Activated CD4-positive, alpha-beta memory T cell treated with anti-CD3 and anti-CD28 coated beads for 36 hours (primary cell): ENCODE results near the gene CHRD. TPM values are rescaled to one million over a fixed set of nuclear protein-coding genes. Genes with fewer than 3 reads are reported as not detected.

Source experiments
- CTCF ChIA-PET: fragments of 350-600 bp; sonication (Branson Sonifier 250); formaldehyde crosslinking; loops from one replicate; lab custom pipeline; 2021; ENCODE audit warnings: antibody characterized with exemption, inconsistent platforms; lab: Charles Lee
- POLR2A ChIA-PET: fragments of 350-600 bp; sonication (Branson Sonifier 250); formaldehyde crosslinking; loops from one replicate; lab custom pipeline; 2021; ENCODE audit warnings: antibody characterized with exemption; lab: Charles Lee
- DNase-seq: peaks from one replicate; pipeline ENCODE4 v3.0.0-alpha.2; 2020
- H3K27ac Mint-ChIP-seq: one replicate; pipeline ENCODE4 v1.8.0; 2021; ENCODE audit warnings: mixed read lengths
- H3K27me3 Mint-ChIP-seq: one replicate; pipeline ENCODE4 v1.8.0; 2021; ENCODE audit warnings: mixed read lengths
- H3K36me3 Mint-ChIP-seq: one replicate; pipeline ENCODE4 v1.8.0; 2021; ENCODE audit warnings: mixed read lengths
- H3K4me1 Mint-ChIP-seq: one replicate; pipeline ENCODE4 v1.8.0; 2021; ENCODE audit warnings: low read depth, mixed read lengths
- H3K4me3 Mint-ChIP-seq: one replicate; pipeline ENCODE4 v1.8.0; 2021; ENCODE audit warnings: mild to moderate bottlenecking, mixed read lengths
- H3K9me3 Mint-ChIP-seq: one replicate; pipeline ENCODE4 v1.8.0; 2021; ENCODE audit warnings: mixed read lengths
- intact Hi-C: fragments of 100-400 bp; cut with micrococcal nuclease; formaldehyde crosslinking; loops from one replicate; pipeline ENCODE4 v1.15.1; 2023
- total RNA-seq, 2 experiments: library from RNA; stranded (reverse); gene quantifications; one replicate each; pipeline ENCODE4 v1.2.3, GENCODE V29; 2021

CHRD gene
- under 1 TPM in 1 of 2 experiments, not detected in 1; 0.21 TPM for total RNA-seq

DNA sequence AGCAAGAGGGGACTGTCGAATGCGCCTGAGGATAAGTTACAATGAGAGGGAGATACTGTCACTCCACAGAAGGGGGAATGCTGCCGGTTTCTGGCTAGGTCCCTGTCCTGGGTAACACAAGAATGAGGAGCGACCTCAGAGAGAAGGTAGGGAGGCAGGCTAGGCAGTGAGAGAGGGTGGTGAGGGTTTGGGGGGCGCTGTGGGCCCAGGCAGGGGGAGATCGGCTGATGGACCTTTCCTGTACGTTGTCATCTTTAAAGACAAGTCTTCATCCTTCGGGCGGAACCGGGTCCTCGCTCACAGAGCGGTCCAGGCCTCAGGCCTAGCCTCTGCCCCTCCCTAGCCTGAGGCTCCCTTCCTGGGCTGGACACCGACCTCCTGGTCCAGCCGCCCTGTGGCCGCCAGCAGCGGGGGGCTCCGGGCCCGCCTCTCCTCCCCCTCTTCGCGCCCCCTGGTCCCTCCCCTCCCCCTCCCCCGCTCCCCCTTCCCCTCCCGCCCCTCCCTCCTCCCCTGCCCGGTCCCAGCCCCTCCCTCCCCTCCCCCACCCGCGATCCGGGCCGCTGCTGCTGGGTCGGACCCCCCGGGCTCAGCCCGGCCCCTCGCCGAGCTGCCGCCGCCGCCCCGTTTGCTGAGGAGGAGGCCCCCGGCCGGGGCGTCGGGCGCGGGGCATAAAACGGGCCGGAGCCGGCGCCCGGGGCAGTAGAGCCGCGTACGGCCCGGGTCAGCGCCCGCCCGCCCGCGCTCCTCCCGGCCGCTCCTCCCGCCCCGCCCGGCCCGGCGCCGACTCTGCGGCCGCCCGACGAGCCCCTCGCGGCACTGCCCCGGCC lies at the start of gene CHRD:
CHRD (plus strand) TSS at position 697 of the 827 bp plus-strand sequence. CDS start 265 bp downstream, outside the sequence.
- H3K36me3 Mint-ChIP-seq, result no peaks in the 10 kb centered on the region
- DNase-seq, result no peak
- H3K4me1 Mint-ChIP-seq, result peaks cover 9% of the 10 kb centered on the region
- H3K4me3 Mint-ChIP-seq, result peak within 1 kb of the TSS; percentile 59
- ChIA-PET CTCF (interaction anchor here (0.7 kb wide), 1 partner anchor 8 kb away, joined by 4 read pairs; no protein-coding TSS in a partner anchor), POLR2A (interaction anchor here (0.7 kb wide), 1 partner anchor 10 kb away, joined by 3 read pairs; no protein-coding TSS in a partner anchor)
- H3K27me3 Mint-ChIP-seq, result peaks cover 55% of the 10 kb centered on the region
- intact Hi-C loops, result no loop called here
- H3K9me3 Mint-ChIP-seq, result no peaks in the 10 kb centered on the region
- no peak within 1 kb of the TSS for H3K27ac Mint-ChIP-seq

DNA sequence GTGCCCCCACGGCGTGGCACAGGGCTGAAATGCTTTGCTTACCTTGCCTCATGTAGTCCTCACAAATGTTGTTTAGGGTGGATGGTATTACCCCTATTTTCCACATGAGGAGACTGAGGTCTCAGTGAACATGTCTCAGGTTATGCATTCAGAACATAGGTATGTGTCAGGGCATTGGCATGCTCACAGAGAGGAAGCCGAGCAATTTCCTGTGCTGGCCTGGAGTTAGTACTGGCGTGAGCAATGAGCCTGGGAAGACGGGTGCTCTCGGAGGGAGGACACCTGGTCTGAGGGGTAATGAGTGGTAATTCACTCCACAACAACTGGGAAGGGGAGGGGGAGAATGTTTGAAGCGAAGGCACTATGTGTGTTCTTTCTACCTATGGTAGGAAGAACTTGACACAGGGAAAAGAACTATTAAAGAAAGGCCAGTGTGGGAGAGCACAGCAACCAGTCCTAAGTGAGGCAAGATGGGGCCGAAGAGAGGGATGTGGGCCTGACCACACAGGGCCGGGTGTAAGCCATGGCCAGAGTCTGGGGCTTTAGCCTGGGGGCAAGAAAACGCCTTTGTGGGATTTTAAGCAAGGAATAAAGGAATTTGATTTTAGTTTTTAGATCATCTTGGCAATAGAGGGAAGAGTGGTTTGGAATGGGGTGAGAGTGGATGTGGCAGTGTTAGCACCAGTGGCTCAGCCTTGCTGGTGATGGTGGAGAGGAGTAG lies 47.3 kb upstream of the CHRD start:
- Mint-ChIP-seq H3K27me3 (no peaks in the 10 kb centered on the region), H3K27ac (peak overlapping the region; percentile 76), H3K9me3 (no peaks in the 10 kb centered on the region), H3K36me3 (peaks cover 55% of the 10 kb centered on the region), H3K4me1 (peaks cover 49% of the 10 kb centered on the region), H3K4me3 (no peak overlapping the region)
- DNase-seq, result no peak
- ChIA-PET POLR2A (no interaction called here), CTCF (no interaction called here)
- intact Hi-C loops, result no loop called here

DNA sequence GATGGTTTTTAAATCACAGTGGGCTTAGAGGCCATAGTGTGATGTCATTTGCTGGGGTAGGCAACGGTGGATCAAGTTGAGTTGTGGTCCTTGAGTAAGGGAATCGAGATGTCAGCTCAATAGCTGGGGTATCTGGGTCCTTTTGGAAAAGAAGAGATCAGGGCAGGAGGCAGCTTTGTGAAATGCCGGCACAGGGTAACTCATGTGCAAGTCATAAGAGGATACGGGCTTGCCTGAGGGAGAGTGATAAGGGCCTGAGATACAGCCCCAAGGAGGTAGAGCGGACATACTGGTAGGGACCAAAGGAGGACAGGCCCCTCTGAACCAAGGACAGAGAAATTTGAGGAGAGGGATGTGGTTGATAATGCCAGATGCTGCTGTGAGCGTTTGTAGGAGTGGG lies 46.7 kb upstream of the CHRD start:
- Mint-ChIP-seq H3K27ac (peak overlapping the region; percentile 76), H3K36me3 (peaks cover 49% of the 10 kb centered on the region), H3K4me3 (no peak overlapping the region), H3K9me3 (no peaks in the 10 kb centered on the region), H3K27me3 (no peaks in the 10 kb centered on the region), H3K4me1 (peaks cover 54% of the 10 kb centered on the region)
- DNase-seq, result no peak
- POLR2A ChIA-PET, result no interaction called here
- CTCF ChIA-PET, result interaction anchor here (0.6 kb wide), 1 partner anchor 46 kb away, joined by 4 read pairs; no protein-coding TSS in a partner anchor
- intact Hi-C loops, result no loop called here

GRCh38 chr3:184333700-184334099 lies 46.2 kb upstream of the CHRD start:
- H3K27me3 Mint-ChIP-seq, result no peaks in the 10 kb centered on the region
- H3K27ac Mint-ChIP-seq, result peak overlapping the region; percentile 76
- H3K4me1 Mint-ChIP-seq, result peaks cover 54% of the 10 kb centered on the region
- no peaks in the 10 kb centered on the region for H3K9me3 Mint-ChIP-seq
- ChIA-PET POLR2A (no interaction called here), CTCF (interaction anchor here (0.6 kb wide), 1 partner anchor 47 kb away, joined by 4 read pairs; no protein-coding TSS in a partner anchor)
- no peak overlapping the region for H3K4me3 Mint-ChIP-seq
- no peak for DNase-seq
- intact Hi-C loops, result no loop called here
- H3K36me3 Mint-ChIP-seq, result peaks cover 44% of the 10 kb centered on the region

- Mint-ChIP-seq H3K9me3 (no peaks in the 10 kb centered on the region), H3K27ac (peak overlapping the region; percentile 76), H3K36me3 (peaks cover 36% of the 10 kb centered on the region), H3K4me1 (peaks cover 54% of the 10 kb centered on the region), H3K27me3 (no peaks in the 10 kb centered on the region), H3K4me3 (no peak overlapping the region)
- ChIA-PET CTCF (no interaction called here), POLR2A (interaction anchor here (1.3 kb wide), 1 partner anchor 9 kb away, joined by 5 read pairs; no protein-coding TSS in a partner anchor)
- intact Hi-C loops, result loop anchor here (1.0 kb wide), 3 partner anchors 9 to 29 kb away; no protein-coding TSS in a partner anchor
- peak; percentile 68 for DNase-seq
Measured at GRCh38 chr3:184334470-184335158, 45.2 kb upstream of the CHRD start.

- Mint-ChIP-seq H3K9me3 (no peaks in the 10 kb centered on the region), H3K36me3 (peaks cover 32% of the 10 kb centered on the region), H3K4me3 (peak overlapping the region; percentile 81), H3K27ac (peak overlapping the region; percentile 88), H3K4me1 (peaks cover 54% of the 10 kb centered on the region), H3K27me3 (no peaks in the 10 kb centered on the region)
- POLR2A ChIA-PET, result interaction anchor here (0.7 to 1.3 kb wide), 4 partner anchors 8 to 149 kb away, joined by 3 to 5 read pairs (median 3); partner anchors contain the start of gene ABCF3
- intact Hi-C loops, result loop anchor here (1.0 kb wide), 3 partner anchors 10 to 28 kb away; no protein-coding TSS in a partner anchor
- CTCF ChIA-PET, result interaction anchor here (0.6 kb wide), 1 partner anchor 19 kb away, joined by 3 read pairs; no protein-coding TSS in a partner anchor
- no peak for DNase-seq
Measured at GRCh38 chr3:184335291-184335660, 44.6 kb upstream of the CHRD start.

DNA sequence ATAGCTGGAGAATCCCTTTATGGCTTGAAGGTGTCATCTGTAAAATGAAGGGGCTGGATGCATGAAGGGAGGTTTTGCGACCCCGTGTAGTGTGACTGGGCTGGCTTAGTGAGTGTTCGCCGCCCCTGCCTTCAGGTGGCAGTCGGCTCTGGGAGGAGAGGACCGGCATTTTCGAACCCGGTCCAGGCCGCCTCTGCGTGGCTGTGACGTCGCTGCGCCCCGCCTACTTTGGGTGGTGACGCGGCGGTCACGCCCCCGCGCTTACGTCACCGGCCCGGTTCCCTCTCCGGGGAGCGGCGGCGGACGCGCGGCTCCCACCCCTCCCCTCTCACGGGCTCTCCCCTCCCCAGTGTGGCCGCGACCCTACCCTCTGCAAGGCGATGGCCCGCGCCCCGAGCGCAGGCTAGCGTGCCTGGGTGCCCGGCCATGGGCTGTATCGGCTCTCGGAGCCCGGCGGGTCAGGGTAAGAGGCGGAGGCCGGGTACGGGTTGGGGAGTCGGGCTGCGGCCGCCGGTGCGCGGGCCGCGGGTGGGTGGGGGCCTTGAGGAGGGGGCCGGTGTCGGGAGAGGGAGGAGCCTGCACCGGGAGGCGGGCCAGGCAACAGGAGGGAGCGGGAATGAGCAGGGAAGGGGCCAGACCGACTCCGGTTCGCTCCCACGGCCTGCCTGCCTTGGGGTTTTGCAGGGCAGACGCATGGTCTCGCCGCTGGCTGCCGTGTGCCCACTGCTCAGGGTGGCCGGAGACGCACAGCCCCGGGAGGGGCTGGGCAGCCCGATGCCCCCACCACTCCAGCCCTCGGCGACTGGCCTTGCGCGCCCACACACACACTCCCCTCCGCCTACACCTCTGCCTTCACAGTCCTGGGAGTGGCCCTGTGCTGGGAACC lies 44.0 kb upstream of the CHRD start:
- intact Hi-C loops, result loop anchor here (1.0 kb wide), 3 partner anchors 11 to 27 kb away; no protein-coding TSS in a partner anchor
- CTCF ChIA-PET, result interaction anchor here (0.6 to 3.3 kb wide), 2 partner anchors 18 kb away, joined by 3 to 23 read pairs; no protein-coding TSS in a partner anchor
- H3K4me1 Mint-ChIP-seq, result peaks cover 54% of the 10 kb centered on the region
- peaks cover 28% of the 10 kb centered on the region for H3K36me3 Mint-ChIP-seq
- H3K27ac Mint-ChIP-seq, result peak overlapping the region; percentile 88
- no peaks in the 10 kb centered on the region for H3K27me3 Mint-ChIP-seq
- H3K4me3 Mint-ChIP-seq, result peak overlapping the region; percentile 81
- POLR2A ChIA-PET, result interaction anchor here (0.7 to 1.4 kb wide), 5 partner anchors 9 to 150 kb away, joined by 3 to 10 read pairs (median 3); partner anchors contain the start of gene ABCF3
- peak; percentile 89 for DNase-seq
- no peaks in the 10 kb centered on the region for H3K9me3 Mint-ChIP-seq

DNA sequence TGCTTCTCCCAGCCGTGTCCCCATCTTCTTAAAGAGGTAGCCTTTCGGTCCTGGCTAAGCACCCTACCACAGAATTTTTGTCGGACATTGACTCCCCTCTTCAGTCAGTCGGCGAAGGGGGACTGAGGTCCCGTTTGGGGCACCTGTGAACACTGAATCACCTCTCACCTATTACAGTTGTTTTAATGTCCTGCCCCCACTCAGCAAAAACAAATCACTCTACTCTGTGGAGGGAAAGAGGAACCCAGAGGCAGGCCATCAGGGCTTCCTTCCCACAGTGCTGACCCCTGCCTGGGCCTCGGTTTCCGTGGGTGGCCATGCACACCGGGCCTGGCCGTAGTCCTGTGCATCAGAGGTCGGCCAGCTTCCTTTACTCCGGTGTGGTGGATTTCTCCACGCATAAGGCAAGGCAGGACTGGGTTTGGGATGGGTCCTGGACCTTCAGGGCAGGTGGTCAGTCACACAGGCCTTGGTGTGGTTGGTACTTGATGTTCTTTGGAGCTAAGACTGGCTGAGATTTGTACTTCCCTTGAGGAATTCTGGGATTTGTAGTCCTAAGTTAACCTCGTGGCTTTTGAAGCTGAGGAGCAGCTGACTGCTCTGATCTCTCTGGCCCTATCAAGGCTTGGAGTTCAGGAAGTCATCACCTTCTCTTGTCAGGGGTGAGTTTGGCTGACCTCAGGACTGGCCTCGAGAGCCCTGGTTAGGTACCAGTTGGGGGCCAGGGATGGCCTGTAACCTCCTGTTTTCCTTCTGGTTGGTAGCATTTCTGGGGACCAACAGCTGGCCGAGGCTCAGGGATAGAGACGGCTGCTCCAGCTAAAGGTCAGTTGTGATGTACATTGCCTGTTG lies 43.1 kb upstream of the CHRD start:
- DNase-seq, result no peak
- H3K4me1 Mint-ChIP-seq, result peaks cover 54% of the 10 kb centered on the region
- intact Hi-C loops, result no loop called here
- H3K27ac Mint-ChIP-seq, result peak overlapping the region; percentile 77
- H3K27me3 Mint-ChIP-seq, result no peaks in the 10 kb centered on the region
- ChIA-PET CTCF (interaction anchor here (1.2 to 3.3 kb wide), 2 partner anchors 18 to 35 kb away, joined by 3 to 23 read pairs; no protein-coding TSS in a partner anchor), POLR2A (interaction anchor here (1.4 kb wide), 1 partner anchor 10 kb away, joined by 10 read pairs; no protein-coding TSS in a partner anchor)
- H3K9me3 Mint-ChIP-seq, result no peaks in the 10 kb centered on the region
- H3K4me3 Mint-ChIP-seq, result peak overlapping the region; percentile 81
- peaks cover 19% of the 10 kb centered on the region for H3K36me3 Mint-ChIP-seq

DNA sequence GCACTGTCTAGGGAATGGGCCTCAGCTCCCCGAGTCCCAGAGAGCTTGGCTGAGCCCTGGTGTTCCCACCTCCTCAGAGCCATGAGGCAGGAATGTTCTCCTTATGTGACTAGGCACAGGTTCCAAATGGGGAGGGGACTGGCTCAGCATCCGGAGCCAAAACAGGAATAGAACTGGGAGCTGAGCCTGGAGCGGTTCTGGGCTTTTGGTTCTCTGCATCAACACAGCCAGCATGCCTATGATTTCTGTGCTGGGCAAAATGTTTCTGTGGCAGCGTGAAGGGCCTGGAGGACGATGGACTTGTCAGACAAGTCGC lies 42.5 kb upstream of the CHRD start, which contains the start of gene FAM131A:
FAM131A (plus strand) TSS at position 202 of the 316 bp plus-strand sequence; CDS start at position 233, 31 bp downstream.
- intact Hi-C loops, result no loop called here
- POLR2A ChIA-PET, result interaction anchor here (1.4 kb wide), 1 partner anchor 11 kb away, joined by 10 read pairs; no protein-coding TSS in a partner anchor
- H3K27ac Mint-ChIP-seq, result peak within 1 kb of the TSS; percentile 77
- CTCF ChIA-PET, result interaction anchor here (1.2 to 3.3 kb wide), 2 partner anchors 17 to 34 kb away, joined by 3 to 23 read pairs; no protein-coding TSS in a partner anchor
- DNase-seq, result no peak
- H3K4me1 Mint-ChIP-seq, result peaks cover 51% of the 10 kb centered on the region
- peak within 1 kb of the TSS; percentile 81 for H3K4me3 Mint-ChIP-seq
- no peaks in the 10 kb centered on the region for H3K9me3 Mint-ChIP-seq
- H3K27me3 Mint-ChIP-seq, result no peaks in the 10 kb centered on the region
- H3K36me3 Mint-ChIP-seq, result peaks cover 14% of the 10 kb centered on the region

DNA sequence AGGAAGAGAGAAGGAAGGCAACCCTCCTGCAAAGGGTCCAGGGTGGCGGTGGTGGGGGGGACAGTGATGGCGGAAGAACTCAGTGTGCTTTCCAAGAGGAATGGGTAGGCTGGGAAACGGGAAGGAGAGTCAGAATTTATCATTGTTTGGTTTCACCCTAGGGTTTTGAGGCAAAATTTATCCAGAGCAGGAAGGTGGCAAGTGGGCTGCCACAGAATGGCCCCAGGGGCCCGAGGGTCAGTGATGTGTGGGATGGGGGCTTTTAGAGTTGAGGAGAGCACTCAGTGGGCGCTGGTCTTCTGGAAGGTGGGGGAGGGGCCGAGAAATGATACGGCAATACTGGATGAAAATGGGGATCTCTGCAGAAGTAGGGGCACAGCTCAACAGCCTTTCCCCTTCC lies 41.9 kb upstream of the CHRD start:
- no peak for DNase-seq
- peaks cover 8% of the 10 kb centered on the region for H3K36me3 Mint-ChIP-seq
- CTCF ChIA-PET, result interaction anchor here (0.6 to 3.3 kb wide), 3 partner anchors 16 to 71 kb away, joined by 3 to 23 read pairs (median 4); no protein-coding TSS in a partner anchor
- H3K4me1 Mint-ChIP-seq, result peaks cover 44% of the 10 kb centered on the region
- no peak overlapping the region for H3K27ac Mint-ChIP-seq
- no peaks in the 10 kb centered on the region for H3K27me3 Mint-ChIP-seq
- H3K9me3 Mint-ChIP-seq, result no peaks in the 10 kb centered on the region
- POLR2A ChIA-PET, result interaction anchor here (1.1 kb wide), 1 partner anchor 24 kb away, joined by 4 read pairs; no protein-coding TSS in a partner anchor
- no peak overlapping the region for H3K4me3 Mint-ChIP-seq
- intact Hi-C loops, result no loop called here
